Mesenchymal stem cell (in vitro differentiated cells and primary cell): ENCODE data around the gene AUTS2.

Experiments
- DNase-seq: peaks from one replicate; pipeline ENCODE4 v3.0.0-alpha.2; 2013
- H2AFZ ChIP-seq: one replicate; pipeline ENCODE4 v1.6.1; 2013; ENCODE audit warnings: low read depth, mild to moderate bottlenecking, control low read depth, inconsistent platforms, low read length, moderate library complexity
- H2AK5ac ChIP-seq: 2 replicates; pipeline ENCODE4 v1.6.1; 2013; ENCODE audit warnings: low read length, moderate library complexity, mild to moderate bottlenecking, inconsistent platforms; ENCODE audit not compliant: severe bottlenecking
- H2BK120ac ChIP-seq: one replicate; pipeline ENCODE4 v1.6.1; 2013; ENCODE audit warnings: low read depth, mild to moderate bottlenecking, inconsistent platforms, low read length, moderate library complexity
- H2BK12ac ChIP-seq, 2 experiments: one replicate each; pipeline ENCODE4 v1.6.1; 2013; ENCODE audit warnings: inconsistent platforms in 2 of 2, low read length in 2 of 2, mild to moderate bottlenecking in 2 of 2, moderate library complexity in 2 of 2, control low read depth in 1 of 2
- H2BK15ac ChIP-seq: one replicate; pipeline ENCODE4 v1.6.1; 2013; ENCODE audit warnings: mild to moderate bottlenecking, low read depth, inconsistent platforms; ENCODE audit not compliant: poor library complexity, severe bottlenecking
- H2BK5ac ChIP-seq: 2 replicates; pipeline ENCODE4 v1.6.1; 2013; ENCODE audit warnings: low read depth, mild to moderate bottlenecking, low read length, control low read depth, inconsistent platforms; ENCODE audit not compliant: poor library complexity, severe bottlenecking
- H3K14ac ChIP-seq, 2 experiments: one replicate each; pipeline ENCODE4 v1.6.1; 2013; ENCODE audit warnings: inconsistent platforms in 2 of 2, low read length in 2 of 2, control low read depth in 1 of 2, mild to moderate bottlenecking in 1 of 2, moderate library complexity in 1 of 2
- H3K18ac ChIP-seq, 2 experiments: one replicate each; pipeline ENCODE4 v1.6.1; 2013; ENCODE audit warnings: inconsistent platforms in 2 of 2, low read length in 2 of 2, control low read depth in 1 of 2, low read depth in 1 of 2, mild to moderate bottlenecking in 1 of 2
- H3K23ac ChIP-seq, 2 experiments: one replicate each; pipeline ENCODE4 v1.6.1; 2013; ENCODE audit warnings: inconsistent platforms in 2 of 2, low read length in 2 of 2, mild to moderate bottlenecking in 2 of 2, moderate library complexity in 2 of 2, control low read depth in 1 of 2
- H3K27ac ChIP-seq: 2 replicates; pipeline ENCODE4 v1.5.1; 2013; ENCODE audit warnings: mild to moderate bottlenecking, moderate library complexity, low read length, control low read depth, inconsistent platforms; ENCODE audit not compliant: poor library complexity, severe bottlenecking
- H3K27me3 ChIP-seq, 2 experiments: 2 replicates each; pipeline versions ENCODE4 v1.6.1 to v1.7.0; 2013; ENCODE audit warnings: low read length in 2 of 2, mild to moderate bottlenecking in 2 of 2, moderate library complexity in 2 of 2, control low read depth in 1 of 2, inconsistent platforms in 1 of 2; ENCODE audit not compliant: control insufficient read depth in 1 of 2, insufficient read depth in 1 of 2
- H3K36me3 ChIP-seq, 2 experiments: 2 replicates each; pipeline versions ENCODE4 v1.6.1 to v1.7.0; 2013; ENCODE audit warnings: low read length in 2 of 2, control low read depth in 1 of 2, inconsistent platforms in 1 of 2, low read depth in 1 of 2, mild to moderate bottlenecking in 1 of 2; ENCODE audit not compliant: insufficient read depth in 2 of 2, control insufficient read depth in 1 of 2
- H3K4ac ChIP-seq, 2 experiments: one replicate each; pipeline ENCODE4 v1.6.1; 2013; ENCODE audit warnings: inconsistent platforms in 2 of 2, low read length in 2 of 2, mild to moderate bottlenecking in 2 of 2, moderate library complexity in 2 of 2, control low read depth in 1 of 2, low read depth in 1 of 2
- H3K4me1 ChIP-seq: 2 replicates; pipeline ENCODE4 v1.6.1; 2013; ENCODE audit warnings: low read depth, low read length, control low read depth; ENCODE audit not compliant: control insufficient read depth, insufficient read depth
- H3K4me2 ChIP-seq: 2 replicates; pipeline ENCODE4 v1.6.1; 2013; ENCODE audit warnings: low read length, mild to moderate bottlenecking, inconsistent platforms; ENCODE audit not compliant: poor library complexity, severe bottlenecking
- H3K4me3 ChIP-seq, 2 experiments: 2 replicates each; pipeline versions ENCODE4 v1.5.1 to v1.7.0; 2013; ENCODE audit warnings: low read length in 2 of 2, mild to moderate bottlenecking in 2 of 2, control low read depth in 1 of 2, low read depth in 1 of 2; ENCODE audit not compliant: insufficient read depth in 1 of 2
- H3K79me1 ChIP-seq: replicated peaks from 2 replicates; pipeline ENCODE4 v1.6.1; 2013; ENCODE audit warnings: mild to moderate bottlenecking, control low read depth, low read length, inconsistent platforms; ENCODE audit not compliant: poor library complexity, severe bottlenecking
- H3K9ac ChIP-seq: 2 replicates; pipeline ENCODE4 v1.7.0; 2013; ENCODE audit warnings: mild to moderate bottlenecking, low read length, moderate library complexity
- H3K9me3 ChIP-seq: 2 replicates; pipeline ENCODE4 v1.7.0; 2013; ENCODE audit warnings: mild to moderate bottlenecking, low read length; ENCODE audit not compliant: control insufficient read depth
- H4K8ac ChIP-seq: one replicate; pipeline ENCODE4 v1.6.1; 2013; ENCODE audit warnings: inconsistent platforms, mild to moderate bottlenecking, low read length, moderate library complexity
- H4K91ac ChIP-seq: one replicate; pipeline ENCODE4 v1.6.1; 2013; ENCODE audit warnings: mild to moderate bottlenecking, low read length, inconsistent platforms
- WGBS: methylation state at CpG from one replicate; pipeline ENCODE4 v1.1.7; 2013; ENCODE audit warnings: mixed read lengths; 5-methylcytosine and 5-hydroxymethylcytosine counted together

The AUTS2 gene

DNA sequence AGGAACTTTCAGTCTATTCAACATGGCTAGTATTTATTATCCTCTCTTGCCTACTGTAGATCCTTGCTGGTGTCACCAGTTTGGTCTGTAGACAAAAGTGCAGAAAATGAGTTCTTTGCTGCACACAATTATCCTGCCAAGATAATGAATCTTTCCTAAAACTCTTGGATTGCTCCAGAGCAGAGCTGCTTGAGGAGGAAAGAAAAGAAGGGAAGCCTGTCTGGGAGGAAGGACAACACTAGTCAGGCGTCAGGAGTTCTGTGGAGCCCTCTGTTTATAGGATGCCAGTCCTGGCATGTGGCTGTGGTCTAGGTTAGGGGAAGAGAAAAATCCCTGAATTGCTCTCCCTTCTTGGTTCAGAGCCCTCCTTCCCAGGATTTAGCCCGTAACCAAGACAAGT is 1103.7 kb downstream of the AUTS2 start:
- Histone ChIP-seq H2BK15ac (no peak overlapping the region), H2BK5ac (no peak overlapping the region), H3K23ac (no peak overlapping the region), H3K27ac (no peak overlapping the region), H2BK12ac (no peak overlapping the region), H2AK5ac (no peak overlapping the region), H2BK120ac (no peak overlapping the region), H3K4me3 (no peak overlapping the region), H3K27me3 (no peaks in the 10 kb centered on the region), H3K4ac (no peak overlapping the region), H3K18ac (no peak overlapping the region), H3K36me3 (peaks cover 6% of the 10 kb centered on the region in 2 experiments), H2AFZ (no peak overlapping the region), H3K9me3 (no peaks in the 10 kb centered on the region), H3K79me1 (peaks cover 33% of the 10 kb centered on the region), H4K91ac (no peak overlapping the region), H3K4me1 (peaks cover 6% of the 10 kb centered on the region), H3K9ac (no peak overlapping the region), H3K14ac (no peak overlapping the region), H3K4me2 (no peak overlapping the region), H4K8ac (no peak overlapping the region)
- DNase-seq = no peak
- 87% methylated on average over 2 of the region's 2 CpGs for WGBS

DNA sequence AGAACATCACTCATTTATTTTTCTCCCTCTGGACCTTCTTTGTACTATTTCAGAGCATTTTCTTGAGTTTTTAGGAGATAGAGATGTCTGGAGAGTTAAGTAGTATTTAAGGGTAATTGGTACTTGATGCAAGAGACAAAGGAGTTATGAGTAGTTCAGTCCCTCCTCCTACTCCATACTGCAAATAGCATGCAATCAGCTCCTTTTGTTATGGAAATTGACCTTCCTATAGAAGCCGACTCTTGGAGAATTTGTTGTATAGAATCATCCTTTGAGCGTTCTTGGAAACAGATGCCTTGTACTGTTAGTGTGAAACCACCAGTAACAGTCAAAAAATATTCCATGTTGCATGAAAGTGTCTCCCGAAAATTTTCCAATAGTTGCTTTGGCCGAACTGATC is 1105.5 kb downstream of the AUTS2 start:
- Histone ChIP-seq H3K18ac (no peak overlapping the region), H2BK5ac (no peak overlapping the region), H2BK15ac (no peak overlapping the region), H2AFZ (no peak overlapping the region), H4K91ac (no peak overlapping the region), H3K36me3 (peaks cover 6% of the 10 kb centered on the region in 2 experiments), H3K14ac (no peak overlapping the region), H3K4me1 (peaks cover 6% of the 10 kb centered on the region), H3K9me3 (no peaks in the 10 kb centered on the region), H3K4me2 (no peak overlapping the region), H3K9ac (no peak overlapping the region), H2BK12ac (no peak overlapping the region), H3K79me1 (peaks cover 41% of the 10 kb centered on the region), H3K27ac (no peak overlapping the region), H4K8ac (no peak overlapping the region), H3K23ac (no peak overlapping the region), H2AK5ac (no peak overlapping the region), H2BK120ac (no peak overlapping the region), H3K27me3 (no peaks in the 10 kb centered on the region), H3K4me3 (no peak overlapping the region), H3K4ac (no peak overlapping the region)
- WGBS = 80% methylated on average over 4 of the region's 4 CpGs
- DNase-seq = no peak

- WGBS = 96% methylated on average over 5 of the region's 5 CpGs
Observed at GRCh38 chr7:70704831-70705346, 1106.6 kb downstream of the AUTS2 start.

GRCh38 chr7:70706204-70706603 is 1107.9 kb downstream of the AUTS2 start:
- Histone ChIP-seq H2BK5ac (no peak overlapping the region), H2BK120ac (no peak overlapping the region), H3K79me1 (peaks cover 38% of the 10 kb centered on the region), H3K9ac (no peak overlapping the region), H4K91ac (no peak overlapping the region), H2BK15ac (no peak overlapping the region), H3K9me3 (no peaks in the 10 kb centered on the region), H3K27ac (no peak overlapping the region), H3K4me2 (no peak overlapping the region), H3K18ac (no peak overlapping the region), H3K36me3 (peaks cover 2 to 3% of the 10 kb centered on the region in 2 experiments), H2AK5ac (no peak overlapping the region), H3K23ac (no peak overlapping the region), H3K4me1 (peaks cover 5% of the 10 kb centered on the region), H3K4ac (no peak overlapping the region), H2BK12ac (no peak overlapping the region), H4K8ac (no peak overlapping the region), H3K14ac (no peak overlapping the region), H2AFZ (no peak overlapping the region), H3K27me3 (no peaks in the 10 kb centered on the region), H3K4me3 (no peak overlapping the region)
- 88% methylated on average over 4 of the region's 4 CpGs for WGBS
- no peak for DNase-seq

More at GRCh38 chr7:70704831-70705346, 1106.6 kb downstream of the AUTS2 start:
- H3K4ac ChIP-seq = no peak overlapping the region
- H4K8ac ChIP-seq = no peak overlapping the region
- H2BK15ac ChIP-seq = no peak overlapping the region
- H2AK5ac ChIP-seq = no peak overlapping the region
- no peak overlapping the region for H3K14ac ChIP-seq
- H3K27me3 ChIP-seq = no peaks in the 10 kb centered on the region
- no peak overlapping the region for H3K27ac ChIP-seq
- H3K79me1 ChIP-seq = peaks cover 40% of the 10 kb centered on the region
- H3K18ac ChIP-seq = no peak overlapping the region
- no peak for DNase-seq
- no peak overlapping the region for H4K91ac ChIP-seq
- no peak overlapping the region for H3K23ac ChIP-seq
- peaks cover 2 to 4% of the 10 kb centered on the region in 2 experiments for H3K36me3 ChIP-seq
- no peak overlapping the region for H3K4me2 ChIP-seq
- peaks cover 7% of the 10 kb centered on the region for H3K4me1 ChIP-seq
- H2AFZ ChIP-seq = no peak overlapping the region
- H2BK12ac ChIP-seq = no peak overlapping the region
- no peak overlapping the region for H2BK5ac ChIP-seq
- H3K4me3 ChIP-seq = no peak overlapping the region
- no peak overlapping the region for H3K9ac ChIP-seq
- no peak overlapping the region for H2BK120ac ChIP-seq
- no peaks in the 10 kb centered on the region for H3K9me3 ChIP-seq
